H9 (cell line): Measurements from ENCODE around the gene ITPK1. TPM values are rescaled to one million over a fixed set of nuclear protein-coding genes. Genes with fewer than 3 reads are reported as not detected.

Experiments used
- DNase-seq: peaks from one replicate; pipeline ENCODE4 v3.0.0-alpha.2; 2017
- H2AFZ ChIP-seq: one replicate; pipeline ENCODE4 v1.6.1; 2013; ENCODE audit warnings: mild to moderate bottlenecking, low read length, control low read depth, moderate library complexity
- H2AK5ac ChIP-seq: 2 replicates; pipeline ENCODE4 v1.6.1; 2013; ENCODE audit warnings: low read length, control low read depth, mixed read lengths; ENCODE audit not compliant: insufficient read length
- H2BK120ac ChIP-seq: one replicate; pipeline ENCODE4 v1.6.1; 2013; ENCODE audit warnings: low read depth, mild to moderate bottlenecking, low read length, control low read depth, inconsistent platforms; ENCODE audit not compliant: poor library complexity, severe bottlenecking
- H2BK12ac ChIP-seq: 2 replicates; pipeline ENCODE4 v1.6.1; 2013; ENCODE audit warnings: low read length, control low read depth, mixed read lengths, low read depth; ENCODE audit not compliant: insufficient read length
- H2BK15ac ChIP-seq: 2 replicates; pipeline ENCODE4 v1.6.1; 2013; ENCODE audit warnings: low read depth, low read length, control low read depth
- H2BK20ac ChIP-seq: one replicate; pipeline ENCODE4 v1.6.1; 2013; ENCODE audit warnings: low read depth, mild to moderate bottlenecking, low read length, control low read depth, inconsistent platforms; ENCODE audit not compliant: poor library complexity, severe bottlenecking
- H2BK5ac ChIP-seq: 2 replicates; pipeline ENCODE4 v1.6.1; 2013; ENCODE audit warnings: low read length, control low read depth, mixed read lengths; ENCODE audit not compliant: insufficient read length
- H3K14ac ChIP-seq: 2 replicates; pipeline ENCODE4 v1.6.1; 2013; ENCODE audit warnings: low read length, control low read depth; ENCODE audit not compliant: insufficient read depth
- H3K18ac ChIP-seq: 2 replicates; pipeline ENCODE4 v1.6.1; 2013; ENCODE audit warnings: low read depth, mild to moderate bottlenecking, mixed read lengths, low read length, control low read depth; ENCODE audit not compliant: insufficient read length
- H3K23ac ChIP-seq: 2 replicates; pipeline ENCODE4 v1.6.1; 2013; ENCODE audit warnings: low read length, control low read depth, mixed read lengths, low read depth; ENCODE audit not compliant: insufficient read length
- H3K23me2 ChIP-seq: 2 replicates; pipeline ENCODE4 v1.6.1; 2013; ENCODE audit warnings: low read depth, mild to moderate bottlenecking, mixed read lengths, low read length, control low read depth; ENCODE audit not compliant: insufficient read length, poor library complexity, severe bottlenecking
- H3K27ac ChIP-seq: 2 replicates; pipeline ENCODE4 v1.5.1; 2013; ENCODE audit warnings: low read length, control low read depth, mixed read lengths, low read depth; ENCODE audit not compliant: insufficient read length
- H3K27me3 ChIP-seq: 2 replicates; pipeline ENCODE4 v1.6.1; 2013; ENCODE audit warnings: low read length, control low read depth, inconsistent platforms; ENCODE audit not compliant: insufficient read depth
- H3K4ac ChIP-seq: 2 replicates; pipeline ENCODE4 v1.6.1; 2013; ENCODE audit warnings: low read depth, mild to moderate bottlenecking, control low read depth, inconsistent platforms, low read length, moderate library complexity
- H3K4me1 ChIP-seq: 2 replicates; pipeline ENCODE4 v1.6.1; 2013; ENCODE audit warnings: low read length, control low read depth, inconsistent platforms; ENCODE audit not compliant: insufficient read depth
- H3K4me2 ChIP-seq: 2 replicates; pipeline ENCODE4 v1.6.1; 2013; ENCODE audit warnings: low read length, control low read depth, mixed read lengths; ENCODE audit not compliant: insufficient read length, insufficient read depth
- H3K56ac ChIP-seq: 2 replicates; pipeline ENCODE4 v1.6.1; 2013; ENCODE audit warnings: low read depth, mild to moderate bottlenecking, mixed read lengths, low read length, control low read depth; ENCODE audit not compliant: insufficient read length
- H3K79me1 ChIP-seq: 2 replicates; pipeline ENCODE4 v1.6.1; 2013; ENCODE audit warnings: low read depth, mild to moderate bottlenecking, moderate library complexity, low read length, control low read depth, inconsistent platforms; ENCODE audit not compliant: insufficient read depth, poor library complexity, severe bottlenecking
- H3K79me2 ChIP-seq: 2 replicates; pipeline ENCODE4 v1.6.1; 2013; ENCODE audit warnings: low read length, control low read depth, inconsistent platforms; ENCODE audit not compliant: insufficient read depth
- H3K9ac ChIP-seq: 2 replicates; pipeline ENCODE4 v1.6.1; 2013; ENCODE audit warnings: low read length, control low read depth, mixed read lengths; ENCODE audit not compliant: insufficient read length; ENCODE audit errors: extremely low read depth
- H3K9me3 ChIP-seq: one replicate; pipeline ENCODE4 v1.6.1; 2013; ENCODE audit warnings: low read depth, low read length, inconsistent platforms; ENCODE audit not compliant: control insufficient read depth
- H3T11ph ChIP-seq: one replicate; pipeline ENCODE4 v1.6.1; 2013; ENCODE audit warnings: mild to moderate bottlenecking, low read length, control low read depth, inconsistent platforms
- H4K20me1 ChIP-seq: one replicate; pipeline ENCODE4 v1.6.1; 2013; ENCODE audit not compliant: control insufficient read depth, insufficient read length, insufficient read depth
- H4K5ac ChIP-seq: 2 replicates; pipeline ENCODE4 v1.6.1; 2013; ENCODE audit warnings: low read depth, mild to moderate bottlenecking, mixed read lengths, low read length, control low read depth; ENCODE audit not compliant: insufficient read length
- H4K8ac ChIP-seq: replicated peaks from 2 replicates; pipeline ENCODE4 v1.6.1; 2013; ENCODE audit warnings: low read length, control low read depth, mixed read lengths, low read depth; ENCODE audit not compliant: insufficient read length
- H4K91ac ChIP-seq: 2 replicates; pipeline ENCODE4 v1.6.1; 2013; ENCODE audit warnings: low read depth, mild to moderate bottlenecking, moderate library complexity, mixed read lengths, low read length, control low read depth; ENCODE audit not compliant: insufficient read length
- H3K27ac Mint-ChIP-seq, 3 experiments: 2 replicates in 2 of 3; 3 replicates in 1 of 3; pipeline ENCODE4 v1.8.0; 2020 to 2021; ENCODE audit warnings: mixed read lengths in 3 of 3, mild to moderate bottlenecking in 1 of 3, moderate library complexity in 1 of 3
- H3K27me3 Mint-ChIP-seq: 2 replicates; pipeline ENCODE4 v1.8.0; 2021; ENCODE audit warnings: low read depth, mild to moderate bottlenecking, moderate library complexity, mixed read lengths
- H3K36me3 Mint-ChIP-seq, 3 experiments: 2 replicates in 2 of 3; 3 replicates in 1 of 3; pipeline ENCODE4 v1.8.0; 2020 to 2021; ENCODE audit warnings: low read depth in 3 of 3, mixed read lengths in 3 of 3; ENCODE audit not compliant: insufficient read depth in 1 of 3
- H3K4me1 Mint-ChIP-seq, 2 experiments: 2 replicates each; pipeline ENCODE4 v1.8.0; 2020; ENCODE audit warnings: mixed read lengths in 2 of 2
- H3K4me3 Mint-ChIP-seq, 2 experiments: 2 replicates in 1 of 2; 3 replicates in 1 of 2; pipeline ENCODE4 v1.8.0; 2020 to 2021; ENCODE audit warnings: mild to moderate bottlenecking in 2 of 2, mixed read lengths in 2 of 2, moderate library complexity in 1 of 2
- H3K9me3 Mint-ChIP-seq, 2 experiments: 2 replicates in 1 of 2; 3 replicates in 1 of 2; pipeline ENCODE4 v1.8.0; 2020; ENCODE audit warnings: mild to moderate bottlenecking in 2 of 2, mixed read lengths in 2 of 2, moderate library complexity in 1 of 2
- CTCF ChIP-seq: fragments of 200-600 bp; sonication (generic); conservative IDR thresholded peaks from 3 replicates; pipeline ENCODE4 v1.8.0; 2021; ENCODE audit warnings: antibody characterized with exemption, mild to moderate bottlenecking
- WGBS: extraction: QIAGEN DNeasy Blood & Tissue Kit; methylation state at CpG from one replicate; pipeline ENCODE4 v1.1.7; 2013; ENCODE audit warnings: missing lambda C conversion rate, low lambda C conversion rate, mixed read lengths; ENCODE audit not compliant: insufficient read length; ENCODE audit errors: extremely low coverage; 5-methylcytosine and 5-hydroxymethylcytosine counted together
- total RNA-seq: library from RNA; stranded (reverse); gene quantifications from 2 replicates; pipeline ENCODE4 v1.2.1, GENCODE V29; 2021

ITPK1 gene
- total RNA-seq, 1 experiment from 2014 or later = 92.7 TPM

- Histone ChIP-seq H3K4ac (no peak overlapping the region), H3T11ph (no peak overlapping the region), H3K9me3 (no peaks in the 10 kb centered on the region), H4K20me1 (no peaks in the 10 kb centered on the region), H3K56ac (no peak overlapping the region), H2BK12ac (no peak overlapping the region), H2BK120ac (no peak overlapping the region), H3K79me2 (no peaks in the 10 kb centered on the region), H4K5ac (no peak overlapping the region), H2AFZ (no peak overlapping the region), H3K79me1 (no peaks in the 10 kb centered on the region), H2AK5ac (no peak overlapping the region), H3K27ac (no peak overlapping the region), H2BK5ac (no peak overlapping the region), H4K8ac (no peak overlapping the region), H3K4me2 (no peak overlapping the region), H3K18ac (no peak overlapping the region), H4K91ac (no peak overlapping the region), H3K9ac (no peak overlapping the region), H3K14ac (no peak overlapping the region), H3K23me2 (no peaks in the 10 kb centered on the region), H2BK20ac (no peak overlapping the region), H3K27me3 (no peaks in the 10 kb centered on the region), H2BK15ac (no peak overlapping the region), H3K4me1 (no peaks in the 10 kb centered on the region), H3K23ac (no peak overlapping the region)
- Mint-ChIP-seq H3K27ac (peak overlapping the region in 1 of 3 experiments; percentile 44; a peak in 1 of 7 replicates), H3K9me3 (no peaks in the 10 kb centered on the region), H3K36me3 (peaks cover 17 to 49% (median 36%) of the 10 kb centered on the region in 3 experiments), H3K27me3 (peaks cover 3% of the 10 kb centered on the region; the same call in 1 of the 2 replicates), H3K4me1 (no peaks in the 10 kb centered on the region), H3K4me3 (no peak overlapping the region; a peak in 1 of 5 replicates)
- DNase-seq = no peak
- TF ChIP-seq CTCF = no peak
- no CpG with 5 or more reads among the region's 12 CpGs for WGBS
Measured at GRCh38 chr14:92946847-92947545, 168.7 kb downstream of the ITPK1 start.
